Pancreas (tissue), 10 donors: ENCODE results near the gene SPTBN4. TPM values are rescaled to one million over a fixed set of nuclear protein-coding genes. Genes with fewer than 3 reads are reported as not detected.

Experiments
- ATAC-seq, 4 donors: fragments of 200-7000 bp; cut with Tn5 transposase; one replicate each; pipeline versions ENCODE4 v1.8.0 to v1.9.1; 2020; ENCODE audit warnings: mild to moderate bottlenecking in 4 of 4, moderate library complexity in 4 of 4
- DNase-seq, 6 donors: peaks; one replicate each; pipeline ENCODE4 v3.0.0-alpha.2; 2020
- FAIRE-seq: peaks from 2 replicates; lab custom pipeline; 2012; peaks lifted over from hg19 to GRCh38; lab: Jason Lieb, UNC
- H3K27ac ChIP-seq, 4 donors: fragments of 200-600 bp; sonication (generic); 1 replicate in 3 of 4; 2 replicates in 1 of 4; pipeline versions ENCODE4 v1.5.0 to v1.8.0; 2020
- H3K27me3 ChIP-seq, 4 donors: fragments of 200-600 bp; one replicate each; pipeline ENCODE4 v1.8.0; 2021
- H3K36me3 ChIP-seq, 3 donors: fragments of 200-600 bp; sonication (generic) in 1 of 3; one replicate each; pipeline versions ENCODE4 v1.5.0 to v1.8.0; 2020 to 2021
- H3K4me1 ChIP-seq, 3 donors: fragments of 200-600 bp; one replicate each; pipeline ENCODE4 v1.8.0; 2021
- H3K4me3 ChIP-seq, 4 donors: fragments of 200-600 bp; sonication (generic) in 2 of 4; one replicate each; pipeline versions ENCODE4 v1.5.0 to v1.8.0; 2020 to 2021
- H3K9me3 ChIP-seq, 4 donors: fragments of 200-600 bp; one replicate each; pipeline ENCODE4 v1.8.0; 2021
- CTCF ChIP-seq, 4 donors: fragments of 200-600 bp; sonication (generic) in 3 of 4; IDR thresholded peaks; one replicate each; pipeline versions ENCODE4 v1.5.0 to v1.8.0; 2021; ENCODE audit warnings: antibody characterized with exemption in 4 of 4
- WGBS, 2 donors: extraction: QIAGEN DNeasy Blood & Tissue Kit; methylation state at CpG; one replicate each; pipeline ENCODE4 v1.1.7; 2013; 5-methylcytosine and 5-hydroxymethylcytosine counted together
- intact Hi-C, 3 donors: fragments of 100-400 bp; cut with DNase I; formaldehyde crosslinking; loops; one replicate each; pipeline versions ENCODE4 v1.11.1 to v1.14.2; 2022
- polyA plus RNA-seq, 2 donors: library from polyadenylated mRNA; stranded (reverse); fragments of 200-250 nt; gene quantifications; one replicate each; pipeline ENCODE4 v1.2.3, GENCODE V29; 2013
- total RNA-seq, 6 donors: library from RNA; stranded (reverse); fragmentation: NEBNext Ultra II Directional in 4 of 6; extraction: Animal tissue kit (Norgen Biotek cat#: 25700) in 4 of 6; gene quantifications; one replicate each; pipeline versions ENCODE4 v1.2.1 to v1.2.4, GENCODE V29; 2021 to 2023
- donor health status: healthy with polysubstance abuse.
- donor health status: DM: no; HTN: no; CAD: no; lungs with moderate emphysema.
- donor health status: DM: no; HTN: no; CAD: no.
- donor health status: control.
- donor health status: control.
- donor health status: Bipolar disorder and iron deficiency.
- donor health status: DM: yes; HTN: yes; CAD: no.
- donor health status: DM: no; HTN: no; CAD: no.
- donor health status: DM: no; HTN: no; CAD: no.
- donor health status: DM: yes; HTN: yes; CAD: no.

SPTBN4 gene
- total and polyA plus RNA-seq, 8 donors, result 1.0 to 23.9 (median 1.7) TPM

GRCh38 chr19:40529093-40529954 lies 62.5 kb downstream of the SPTBN4 start:
- 4 to 5% methylated on average over 44 to 54 of the region's 54 CpGs for whole genome bisulfite sequencing, 2 donors
- peak; percentile 88 to 98 (median 93) for TF ChIP-seq CTCF (IDR thresholded peaks at IDR 0.05)

GRCh38 chr19:40530091-40530901 lies 63.5 kb downstream of the SPTBN4 start:
- intact Hi-C loops, result no loop called here
- no peaks in the 10 kb centered on the region for H3K36me3 ChIP-seq
- no peaks in the 10 kb centered on the region for H3K9me3 ChIP-seq
- H3K27ac ChIP-seq, result no peak overlapping the region
- H3K4me3 ChIP-seq, result peak overlapping the region in 1 of 4 donors; percentile 18
- ATAC-seq, result peak in 3 of 4 donors; percentile 36 to 57 (median 40)
- no peak for FAIRE-seq
- 4 to 8% methylated on average over 27 to 75 of the region's 75 CpGs for WGBS, 2 donors
- H3K27me3 ChIP-seq, result no peaks in the 10 kb centered on the region
- peak in 5 of 6 donors; percentile 23 to 72 (median 56) for DNase-seq
- TF ChIP-seq CTCF (IDR thresholded peaks at IDR 0.05), result no peak
- no peaks in the 10 kb centered on the region for H3K4me1 ChIP-seq

More at GRCh38 chr19:40529093-40529954, 62.5 kb downstream of the SPTBN4 start:
- H3K9me3 ChIP-seq, result no peaks in the 10 kb centered on the region
- no peaks in the 10 kb centered on the region for H3K36me3 ChIP-seq
- peak overlapping the region in 1 of 4 donors; percentile 19 for H3K27ac ChIP-seq
- no peaks in the 10 kb centered on the region for H3K4me1 ChIP-seq
- DNase-seq, result peak; percentile 78 to 97 (median 90)
- no peaks in the 10 kb centered on the region for H3K27me3 ChIP-seq
- FAIRE-seq, result no peak
- peak overlapping the region in 3 of 4 donors; percentile 21 to 51 (median 34) for H3K4me3 ChIP-seq
- ATAC-seq, result peak; percentile 88 to 94 (median 92)
- intact Hi-C loops, result no loop called here

GRCh38 chr19:40533508-40533907 lies 66.7 kb downstream of the SPTBN4 start:
- no peaks in the 10 kb centered on the region for H3K9me3 ChIP-seq
- no peaks in the 10 kb centered on the region for H3K27me3 ChIP-seq
- ATAC-seq, result no peak
- no peaks in the 10 kb centered on the region for H3K4me1 ChIP-seq
- intact Hi-C loops, result no loop called here
- TF ChIP-seq CTCF (IDR thresholded peaks at IDR 0.05), result no peak
- WGBS, 2 donors, result 86 to 92% methylated on average over 2 of the region's 2 CpGs
- FAIRE-seq, result no peak
- H3K4me3 ChIP-seq, result no peak overlapping the region
- H3K36me3 ChIP-seq, result no peaks in the 10 kb centered on the region
- no peak overlapping the region for H3K27ac ChIP-seq
- DNase-seq, result no peak

- intact Hi-C loops, result no loop called here
- 82 to 84% methylated on average over 4 of the region's 4 CpGs for WGBS, 2 donors
- no peak overlapping the region for H3K4me3 ChIP-seq
These were observed 67.3 kb downstream of the SPTBN4 start for GRCh38 chr19:40534148-40534547.

More at GRCh38 chr19:40534148-40534547, 67.3 kb downstream of the SPTBN4 start:
- Histone ChIP-seq H3K9me3 (no peaks in the 10 kb centered on the region), H3K36me3 (no peaks in the 10 kb centered on the region), H3K27ac (no peak overlapping the region), H3K4me1 (no peaks in the 10 kb centered on the region), H3K27me3 (no peaks in the 10 kb centered on the region)
- no peak for TF ChIP-seq CTCF (IDR thresholded peaks at IDR 0.05)
- DNase-seq, result no peak
- FAIRE-seq, result no peak
- no peak for ATAC-seq
